RWPE1 (cell line): ENCODE measurements around the gene HHAT.

Source experiments
- CTCF ChIA-PET: fragments of 350-600 bp; sonication (Branson Sonifier 250); formaldehyde crosslinking; extraction: SDS; loops from one replicate; lab custom pipeline; 2021; lab: Yijun Ruan, JAX
- POLR2A ChIA-PET: fragments of 400-600 bp; formaldehyde crosslinking; extraction: SDS; loops from one replicate; lab custom pipeline; 2020; ENCODE audit warnings: antibody characterized with exemption; ENCODE audit not compliant: low non-redundant PET; lab: Yijun Ruan, JAX
- DNase-seq: peaks from one replicate; pipeline ENCODE4 v3.0.0; 2012; ENCODE audit warnings: low spot score
- H3K27ac ChIP-seq: fragments of 450-650 bp; 2 replicates; pipeline ENCODE4 v1.5.1; 2017
- CTCF ChIP-seq: fragments of 450-650 bp; conservative IDR thresholded peaks from 2 replicates; pipeline ENCODE4 v1.5.1; 2017; ENCODE audit warnings: low read depth, mild to moderate bottlenecking

Gene HHAT

GRCh38 chr1:210384625-210385024, 55.9 kb downstream of the HHAT start:
- no peak overlapping the region for H3K27ac ChIP-seq
- CTCF ChIA-PET: interaction anchor here (2.0 kb wide), 1 partner anchor 10 kb away, joined by 9 read pairs; no protein-coding TSS in a partner anchor
- TF ChIP-seq CTCF: no peak
- no peak for DNase-seq
- POLR2A ChIA-PET: no interaction called here

- ChIA-PET CTCF (interaction anchor here (0.6 to 2.0 kb wide), 3 partner anchors 11 to 664 kb away, joined by 3 to 9 read pairs (median 9); no protein-coding TSS in a partner anchor), POLR2A (no interaction called here)
- no peak for DNase-seq
- no peak for TF ChIP-seq CTCF
- H3K27ac ChIP-seq: no peak overlapping the region
Measured at GRCh38 chr1:210385228-210385627, 56.5 kb downstream of the HHAT start.

GRCh38 chr1:210394281-210394821, 65.6 kb downstream of the HHAT start:
- ChIA-PET CTCF (interaction anchor here (1.3 to 1.7 kb wide), 2 partner anchors 20 to 33 kb away, joined by 4 to 5 read pairs; no protein-coding TSS in a partner anchor), POLR2A (no interaction called here)
- no peak overlapping the region for H3K27ac ChIP-seq
- DNase-seq: no peak
- no peak for TF ChIP-seq CTCF

- ChIA-PET CTCF (no interaction called here), POLR2A (no interaction called here)
- TF ChIP-seq CTCF: no peak
- no peak for DNase-seq
- no peak overlapping the region for H3K27ac ChIP-seq
Measured at GRCh38 chr1:210396541-210396940, 67.8 kb downstream of the HHAT start.

- no peak for TF ChIP-seq CTCF
- ChIA-PET CTCF (interaction anchor here (0.6 kb wide), 2 partner anchors 8 to 611 kb away, joined by 3 to 7 read pairs; no protein-coding TSS in a partner anchor), POLR2A (no interaction called here)
- no peak for DNase-seq
- H3K27ac ChIP-seq: no peak overlapping the region
Measured at GRCh38 chr1:210397252-210397651, 68.5 kb downstream of the HHAT start.

- no peak for DNase-seq
- TF ChIP-seq CTCF: no peak
- no peak overlapping the region for H3K27ac ChIP-seq
- POLR2A ChIA-PET: no interaction called here
- CTCF ChIA-PET: interaction anchor here (0.6 kb wide), 2 partner anchors 9 to 611 kb away, joined by 3 to 7 read pairs; no protein-coding TSS in a partner anchor
Measured at GRCh38 chr1:210397681-210398080, 69.0 kb downstream of the HHAT start.
